ENCODE results near the gene SPHK1.

GRCh38 chr17:76422860-76423259 lies 38.5 kb downstream of the SPHK1 start:
- TF ChIP-seq CTCF (conservative IDR thresholded peaks at IDR 0.05; ENCODE audit: low read length): no peak
- TF ChIP-seq EZH2phosphoT487 (IDR thresholded peaks at IDR 0.05; ENCODE audit: borderline replicate concordance): no peak
